Stimulated activated naive CD4-positive, alpha-beta T cell treated with Interleukin-2 at 50 U/mL for 16 hours (primary cell): ENCODE measurements around the gene CACNA1B.

Source experiments
- DNase-seq: peaks from one replicate; lab custom pipeline; 2025; lab: John Stamatoyannopoulos, UW

Gene CACNA1B

GRCh38 chr9:137920753-137921152 is 43.2 kb downstream of the CACNA1B start:
- DNase-seq, result no peak

- no peak for DNase-seq
Observed at GRCh38 chr9:137924169-137924568, 46.6 kb downstream of the CACNA1B start.

- DNase-seq, result no peak
Observed at GRCh38 chr9:137924761-137925369, 47.3 kb downstream of the CACNA1B start.

- DNase-seq, result no peak
Observed at GRCh38 chr9:137943655-137944054, 66.1 kb downstream of the CACNA1B start.

- DNase-seq, result no peak
Observed at GRCh38 chr9:137945581-137945980, 68.0 kb downstream of the CACNA1B start.

GRCh38 chr9:137946993-137947392 is 69.4 kb downstream of the CACNA1B start:
- DNase-seq, result no peak

GRCh38 chr9:137948642-137949041 is 71.1 kb downstream of the CACNA1B start:
- no peak for DNase-seq

GRCh38 chr9:137949260-137949659 is 71.7 kb downstream of the CACNA1B start:
- DNase-seq, result no peak

GRCh38 chr9:137951107-137951506 is 73.5 kb downstream of the CACNA1B start:
- DNase-seq, result no peak

- DNase-seq, result no peak
Observed at GRCh38 chr9:137951597-137952490, 74.3 kb downstream of the CACNA1B start.

- DNase-seq, result no peak
Observed at GRCh38 chr9:137952976-137953666, 75.5 kb downstream of the CACNA1B start.

- DNase-seq, result no peak
Observed at GRCh38 chr9:137953683-137954438, 76.3 kb downstream of the CACNA1B start.

- no peak for DNase-seq
Observed at GRCh38 chr9:137955224-137955570, 77.6 kb downstream of the CACNA1B start.

- DNase-seq, result no peak
Observed at GRCh38 chr9:137955586-137955985, 78.0 kb downstream of the CACNA1B start.

- no peak for DNase-seq
Observed at GRCh38 chr9:137956039-137956438, 78.5 kb downstream of the CACNA1B start.

- DNase-seq, result no peak
Observed at GRCh38 chr9:137956688-137957385, 79.3 kb downstream of the CACNA1B start.

GRCh38 chr9:137959641-137960411 is 82.2 kb downstream of the CACNA1B start:
- DNase-seq, result no peak

- no peak for DNase-seq
Observed at GRCh38 chr9:137960496-137960895, 82.9 kb downstream of the CACNA1B start.

- no peak for DNase-seq
Observed at GRCh38 chr9:137963525-137963924, 85.9 kb downstream of the CACNA1B start.

GRCh38 chr9:137965177-137965795 is 87.7 kb downstream of the CACNA1B start:
- no peak for DNase-seq
